WTC11 (cell line): ENCODE data around the gene ENTPD8. TPM values are rescaled to one million over a fixed set of nuclear protein-coding genes. Genes with fewer than 3 reads are reported as not detected.

Source experiments
- AFF4 ChIP-seq: sonication (generic); formaldehyde crosslinking; IDR thresholded peaks from 2 replicates; pipeline ENCODE4 v1.8.1; 2023; ENCODE audit warnings: mild to moderate bottlenecking, missing genetic modification reagents, borderline replicate concordance
- AR ChIP-seq: fragments of 250-450 bp; sonication (Bioruptor Pico); IDR thresholded peaks from 2 replicates; pipeline ENCODE4 v1.9.0; 2021; ENCODE audit warnings: mild to moderate bottlenecking
- ARID4B ChIP-seq: sonication (generic); formaldehyde crosslinking; IDR thresholded peaks from 2 replicates; pipeline ENCODE4 v1.8.0; 2023; ENCODE audit warnings: missing genetic modification reagents, mild to moderate bottlenecking, borderline replicate concordance
- CBFB ChIP-seq: sonication (generic); formaldehyde crosslinking; IDR thresholded peaks from 2 replicates; pipeline ENCODE4 v1.8.1; 2022; ENCODE audit warnings: mild to moderate bottlenecking, low read depth, missing genetic modification reagents
- ELF4 ChIP-seq: sonication (generic); formaldehyde crosslinking; IDR thresholded peaks from 2 replicates; pipeline ENCODE4 v1.8.1; 2022; ENCODE audit warnings: low read depth, mild to moderate bottlenecking, moderate library complexity, missing genetic modification reagents
- GTF2I ChIP-seq: fragments of 250-450 bp; sonication (Bioruptor Pico); conservative IDR thresholded peaks from 2 replicates; pipeline ENCODE4 v1.4.0; 2021; ENCODE audit warnings: mild to moderate bottlenecking
- JUN ChIP-seq: sonication (generic); formaldehyde crosslinking; IDR thresholded peaks from 2 replicates; pipeline ENCODE4 v1.8.0; 2023; ENCODE audit warnings: mild to moderate bottlenecking, missing genetic modification reagents
- MAX ChIP-seq: sonication (generic); formaldehyde crosslinking; IDR thresholded peaks from 2 replicates; pipeline ENCODE4 v1.8.0; 2022; ENCODE audit warnings: mild to moderate bottlenecking, missing genetic modification reagents
- MXD4 ChIP-seq: fragments of 250-450 bp; sonication (Bioruptor Pico); IDR thresholded peaks from 2 replicates; pipeline ENCODE4 v1.8.0; 2021; ENCODE audit warnings: mild to moderate bottlenecking, moderate library complexity, borderline replicate concordance
- NFE2L1 ChIP-seq: sonication (generic); formaldehyde crosslinking; IDR thresholded peaks from 2 replicates; pipeline ENCODE4 v1.8.1; 2023; ENCODE audit warnings: missing genetic modification reagents
- NR2C2 ChIP-seq: sonication (generic); formaldehyde crosslinking; IDR thresholded peaks from 2 replicates; pipeline ENCODE4 v1.8.0; 2022; ENCODE audit warnings: mild to moderate bottlenecking, missing genetic modification reagents
- OVOL2 ChIP-seq: fragments of 250-450 bp; sonication (Bioruptor Pico); IDR thresholded peaks from 2 replicates; pipeline ENCODE4 v1.9.0; 2021; ENCODE audit warnings: mild to moderate bottlenecking, borderline replicate concordance
- TP53 ChIP-seq: sonication (generic); formaldehyde crosslinking; IDR thresholded peaks from 2 replicates; pipeline ENCODE4 v1.8.1; 2023; ENCODE audit warnings: mild to moderate bottlenecking, missing genetic modification reagents
- USF1 ChIP-seq: sonication (generic); formaldehyde crosslinking; IDR thresholded peaks from 2 replicates; pipeline ENCODE4 v1.8.0; 2022; ENCODE audit warnings: mild to moderate bottlenecking, missing genetic modification reagents
- ZNF219 ChIP-seq: sonication (generic); formaldehyde crosslinking; IDR thresholded peaks from 2 replicates; pipeline ENCODE4 v1.8.0; 2023; ENCODE audit warnings: missing genetic modification reagents, mild to moderate bottlenecking, borderline replicate concordance
- ZNF281 ChIP-seq: sonication (generic); formaldehyde crosslinking; IDR thresholded peaks from 2 replicates; pipeline ENCODE4 v1.8.0; 2023; ENCODE audit warnings: mild to moderate bottlenecking, missing genetic modification reagents
- ZNF317 ChIP-seq: sonication (generic); formaldehyde crosslinking; IDR thresholded peaks from 2 replicates; pipeline ENCODE4 v1.8.1; 2023; ENCODE audit warnings: low read depth, mild to moderate bottlenecking, moderate library complexity, missing genetic modification reagents, borderline replicate concordance
- ZNF512 ChIP-seq: sonication (generic); formaldehyde crosslinking; IDR thresholded peaks from 2 replicates; pipeline ENCODE4 v1.8.1; 2022; ENCODE audit warnings: missing genetic modification reagents, borderline replicate concordance
- ZNF671 ChIP-seq: fragments of 250-450 bp; sonication (Bioruptor Pico); IDR thresholded peaks from 2 replicates; pipeline ENCODE4 v1.8.0; 2021; ENCODE audit warnings: mild to moderate bottlenecking
- total RNA-seq: library from RNA; stranded (reverse); gene quantifications from 3 replicates; pipeline ENCODE4 v1.2.3, GENCODE V29; 2021

Gene ENTPD8
- total RNA-seq, 1 experiment from 2014 or later, result 2.3 TPM

- TF ChIP-seq MAX (CRISPR knock-in tag) (peak; percentile 40; the same call in 1 of the 2 replicates), AFF4 (CRISPR knock-in tag) (no peak), ELF4 (CRISPR knock-in tag) (no peak), JUN (CRISPR knock-in tag) (no peak), NFE2L1 (CRISPR knock-in tag) (no peak), TP53 (0 out of 2 replicates have a peak, but pooled peaks have one; percentile 75), MXD4 (CRISPR knock-in tag) (no peak), AR (CRISPR knock-in tag) (no peak), ZNF317 (CRISPR knock-in tag) (no peak), ZNF671 (CRISPR knock-in tag) (no peak), GTF2I (CRISPR knock-in tag) (no peak), ZNF512 (no peak), ARID4B (CRISPR knock-in tag) (peak; percentile 73), CBFB (CRISPR knock-in tag) (peak; percentile 91; the same call in 1 of the 2 replicates), NR2C2 (CRISPR knock-in tag) (0 out of 2 replicates have a peak, but pooled peaks have one; percentile 35), USF1 (CRISPR knock-in tag) (no peak), ZNF219 (0 out of 2 replicates have a peak, but pooled peaks have one; percentile 45), ZNF281 (no peak), OVOL2 (CRISPR knock-in tag) (no peak; the same call in 1 of the 2 replicates)
These were observed 18.3 kb downstream of the ENTPD8 start, which contains the start of the genes EXD3 and NOXA1 (continued) for GRCh38 chr9:137422604-137423513.
